SK-N-SH (cell line): ENCODE results near the gene VWA5B1. TPM values are rescaled to one million over a fixed set of nuclear protein-coding genes. Genes with fewer than 3 reads are reported as not detected.

Experiments used
- CTCF ChIA-PET: fragments of 300-600, 350-600 bp; formaldehyde crosslinking; extraction: SDS; loops from one replicate; lab custom pipeline; 2021; lab: Yijun Ruan, JAX
- POLR2A ChIA-PET: fragments of 350-600 bp; sonication (Branson Sonifier 250); formaldehyde crosslinking; extraction: SDS; loops from one replicate; lab custom pipeline; 2020; ENCODE audit warnings: antibody characterized with exemption, inconsistent platforms; lab: Yijun Ruan, JAX
- DNase-seq: peaks from one replicate; pipeline ENCODE4 v3.0.0; 2012
- H2AFZ ChIP-seq: fragments of 200-600 bp; sonication (generic); 2 replicates; pipeline ENCODE4 v1.8.1; 2016; ENCODE audit warnings: antibody characterized with exemption, mild to moderate bottlenecking, low read depth
- H3F3A ChIP-seq: fragments of 200-600 bp; sonication (generic); replicated peaks from 2 replicates; pipeline ENCODE3; 2016; ENCODE audit warnings: antibody characterized with exemption, mild to moderate bottlenecking; ENCODE audit not compliant: insufficient read depth
- H3K27ac ChIP-seq, 2 experiments: fragments of 200-500 bp in 1 of 2; fragments of 200-600 bp in 1 of 2; sonication (Bioruptor generic) in 1 of 2; sonication (generic), shearing (Covaris generic) in 1 of 2; 2 replicates each; pipeline versions ENCODE4 v1.5.1 to v1.6.1; 2014 to 2016; ENCODE audit warnings: low read depth in 2 of 2, inconsistent platforms in 1 of 2, low read length in 1 of 2, mild to moderate bottlenecking in 1 of 2, mixed read lengths in 1 of 2
- H3K27me3 ChIP-seq: fragments of 200-600 bp; sonication (generic), shearing (Covaris generic); 2 replicates; pipeline ENCODE4 v1.6.1; 2016; ENCODE audit warnings: mixed run types; ENCODE audit not compliant: insufficient read depth
- H3K36me3 ChIP-seq, 2 experiments: fragments of 200-500 bp in 1 of 2; fragments of 200-600 bp in 1 of 2; sonication (Bioruptor generic) in 1 of 2; sonication (generic) in 1 of 2; replicated peaks in 1 of 2; 2 replicates each; pipeline versions ENCODE3 to v1.5.1; 2014 to 2016; ENCODE audit warnings: low read length in 1 of 2, mild to moderate bottlenecking in 1 of 2; ENCODE audit not compliant: insufficient read depth in 2 of 2, control insufficient read depth in 1 of 2
- H3K4me1 ChIP-seq, 2 experiments: fragments of 200-500 bp in 1 of 2; fragments of 200-600 bp in 1 of 2; sonication (Bioruptor generic) in 1 of 2; sonication (generic), shearing (Covaris generic) in 1 of 2; 2 replicates each; pipeline versions ENCODE4 v1.5.1 to v1.6.1; 2014 to 2016; ENCODE audit warnings: low read depth in 1 of 2, low read length in 1 of 2, mixed run types in 1 of 2; ENCODE audit not compliant: insufficient read depth in 2 of 2, control insufficient read depth in 1 of 2
- H3K4me2 ChIP-seq: fragments of 200-600 bp; sonication (generic), shearing (Covaris generic); 2 replicates; pipeline ENCODE4 v1.6.1; 2017; ENCODE audit warnings: mixed run types
- H3K4me3 ChIP-seq, 2 experiments: fragments of 200-500 bp in 1 of 2; fragments of 200-600 bp in 1 of 2; sonication (Bioruptor generic) in 1 of 2; sonication (generic), shearing (Covaris generic) in 1 of 2; 2 replicates each; pipeline versions ENCODE4 v1.5.1 to v1.8.1; 2014 to 2016; ENCODE audit warnings: low read depth in 2 of 2, inconsistent platforms in 1 of 2, low read length in 1 of 2, mild to moderate bottlenecking in 1 of 2, mixed read lengths in 1 of 2, moderate library complexity in 1 of 2
- H3K79me2 ChIP-seq: fragments of 200-600 bp; sonication (generic); 2 replicates; pipeline ENCODE4 v1.8.1; 2017; ENCODE audit warnings: mild to moderate bottlenecking; ENCODE audit not compliant: insufficient read depth
- H3K9ac ChIP-seq: fragments of 200-600 bp; sonication (generic); 2 replicates; pipeline ENCODE4 v1.6.1; 2017; ENCODE audit warnings: mixed run types
- H3K9me2 ChIP-seq: fragments of 200-600 bp; sonication (generic); 2 replicates; pipeline ENCODE4 v1.6.1; 2017; ENCODE audit warnings: mixed run types
- H3K9me3 ChIP-seq: fragments of 200-600 bp; sonication (generic); 2 replicates; pipeline ENCODE4 v1.6.1; 2017; ENCODE audit warnings: mixed run types, mild to moderate bottlenecking, moderate library complexity
- H4K20me1 ChIP-seq: fragments of 200-600 bp; sonication (generic); 2 replicates; pipeline ENCODE4 v1.6.1; 2017; ENCODE audit warnings: mild to moderate bottlenecking, mixed run types; ENCODE audit not compliant: insufficient read depth
- CHD2 ChIP-seq: fragments of 150-350 bp; IDR thresholded peaks from 2 replicates; pipeline ENCODE4 v1.6.1; 2018; ENCODE audit warnings: low read length; ENCODE audit not compliant: partially characterized antibody
- ELF1 ChIP-seq: IDR thresholded peaks from 2 replicates; pipeline ENCODE4 v1.4.0; 2012
- EP300 ChIP-seq, 2 experiments: IDR thresholded peaks; 2 replicates each; pipeline versions ENCODE4 v1.4.0 to v1.6.1; 2012; ENCODE audit warnings: borderline replicate concordance in 1 of 2, low read depth in 1 of 2, low read length in 1 of 2
- EZH2phosphoT487 ChIP-seq: fragments of 200-600 bp; sonication (generic); IDR thresholded peaks from 2 replicates; pipeline ENCODE4 v1.6.1; 2017; ENCODE audit warnings: low read depth, mixed run types, mild to moderate bottlenecking, antibody characterized with exemption, moderate library complexity, borderline replicate concordance
- FOSL2 ChIP-seq: IDR thresholded peaks from 2 replicates; pipeline ENCODE4 v1.4.0; 2012; ENCODE audit warnings: low read depth, mild to moderate bottlenecking, moderate library complexity, borderline replicate concordance
- FOXM1 ChIP-seq: IDR thresholded peaks from 2 replicates; pipeline ENCODE4 v1.4.0; 2012; ENCODE audit warnings: low read depth, mild to moderate bottlenecking
- GABPA ChIP-seq: IDR thresholded peaks from 2 replicates; pipeline ENCODE4 v1.4.0; 2012; ENCODE audit warnings: low read depth, mild to moderate bottlenecking
- GATA2 ChIP-seq: sonication (generic); formaldehyde crosslinking; IDR thresholded peaks from 2 replicates; pipeline ENCODE4 v1.5.0; 2020; ENCODE audit warnings: mild to moderate bottlenecking, missing genetic modification reagents
- IRF3 ChIP-seq: fragments of 150-350 bp; IDR thresholded peaks from 2 replicates; pipeline ENCODE4 v1.6.1; 2016; ENCODE audit warnings: mild to moderate bottlenecking, low read depth, low read length
- JUND ChIP-seq: IDR thresholded peaks from 2 replicates; pipeline ENCODE4 v1.4.0; 2012
- MXI1 ChIP-seq: IDR thresholded peaks from 2 replicates; pipeline ENCODE4 v1.6.1; 2012; ENCODE audit warnings: mild to moderate bottlenecking, low read depth, low read length, improper control_type of control experiment
- RFX5 ChIP-seq: IDR thresholded peaks from 2 replicates; pipeline ENCODE4 v1.6.1; 2012; ENCODE audit warnings: mild to moderate bottlenecking, improper control_type of control experiment, low read length
- RXRA ChIP-seq: IDR thresholded peaks from 2 replicates; pipeline ENCODE4 v1.4.0; 2012; ENCODE audit warnings: low read depth, mild to moderate bottlenecking, borderline replicate concordance
- SMC3 ChIP-seq: IDR thresholded peaks from 2 replicates; pipeline ENCODE4 v1.6.1; 2012; ENCODE audit warnings: low read depth, low read length, improper control_type of control experiment
- USF2 ChIP-seq: fragments of 150-350 bp; IDR thresholded peaks from 2 replicates; pipeline ENCODE4 v1.6.1; 2017; ENCODE audit warnings: antibody characterized with exemption, low read length, low read depth, borderline replicate concordance
- WGBS: methylation state at CpG from one replicate; pipeline ENCODE4 v1.1.6; 2017; ENCODE audit warnings: low lambda C conversion rate; 5-methylcytosine and 5-hydroxymethylcytosine counted together
- polyA plus RNA-seq, 3 experiments: library from polyadenylated mRNA; depleted of rRNA; stranded (reverse); fragments of >200 nt; gene quantifications; 2 replicates each; pipeline ENCODE4 v1.2.3, GENCODE V29; 2012
- TF ChIP-seq, protein P1 (sequence below): IDR thresholded peaks from 2 replicates; pipeline ENCODE4 v1.6.1; 2012; ENCODE audit warnings: mild to moderate bottlenecking, low read depth, low read length, moderate library complexity
- TF ChIP-seq, protein P2 (sequence below): fragments of 200-600 bp; sonication (generic); IDR thresholded peaks from 2 replicates; pipeline ENCODE4 v1.6.1; 2017; ENCODE audit warnings: antibody characterized with exemption, mild to moderate bottlenecking, moderate library complexity
- TF ChIP-seq, protein P3 (sequence below): IDR thresholded peaks from 2 replicates; pipeline ENCODE4; 2012
- TF ChIP-seq, protein P4 (sequence below): IDR thresholded peaks from 2 replicates; pipeline ENCODE4 v1.4.0; 2012; ENCODE audit warnings: low read depth

The VWA5B1 gene
- polyA plus RNA-seq, 1 of the 3 experiments (the other 2 are of a cell fraction) = not detected

GRCh38 chr1:20252587-20252986 lies 38.1 kb upstream of the VWA5B1 start:
- Histone ChIP-seq H3K27ac (no peak overlapping the region), H4K20me1 (no peaks in the 10 kb centered on the region), H3K79me2 (no peaks in the 10 kb centered on the region), H3K9me3 (no peaks in the 10 kb centered on the region), H3K4me1 (peaks cover 0 to 3% of the 10 kb centered on the region in 2 experiments; a peak in 1 of 4 replicates), H3K27me3 (no peaks in the 10 kb centered on the region), H2AFZ (no peak overlapping the region), H3K9ac (no peak overlapping the region), H3K4me2 (no peak overlapping the region), H3K36me3 (no peaks in the 10 kb centered on the region), H3K4me3 (no peak overlapping the region), H3K9me2 (no peaks in the 10 kb centered on the region), H3F3A (no peaks in the 10 kb centered on the region)
- POLR2A ChIA-PET = no interaction called here
- CTCF ChIA-PET = interaction anchor here (0.8 to 2.3 kb wide), 4 partner anchors 10 to 178 kb away, joined by 3 to 8 read pairs (median 4); no protein-coding TSS in a partner anchor
- WGBS = 36% methylated on average over 1 of the region's 1 CpG
- TF ChIP-seq FOSL2 (no peak), ELF1 (no peak), EP300 (IDR thresholded peaks at IDR 0.05; ENCODE audit: borderline replicate concordance in 1 of 2, low read depth in 1 of 2, low read length in 1 of 2) (no peak), SMC3 (no peak), FOXM1 (no peak), GABPA (no peak), RXRA (no peak), EZH2phosphoT487 (no peak), USF2 (no peak), GATA2 (no peak), RFX5 (no peak), JUND (no peak), MXI1 (no peak), IRF3 (no peak), CHD2 (no peak)
- TF ChIP-seq, protein P1, sequence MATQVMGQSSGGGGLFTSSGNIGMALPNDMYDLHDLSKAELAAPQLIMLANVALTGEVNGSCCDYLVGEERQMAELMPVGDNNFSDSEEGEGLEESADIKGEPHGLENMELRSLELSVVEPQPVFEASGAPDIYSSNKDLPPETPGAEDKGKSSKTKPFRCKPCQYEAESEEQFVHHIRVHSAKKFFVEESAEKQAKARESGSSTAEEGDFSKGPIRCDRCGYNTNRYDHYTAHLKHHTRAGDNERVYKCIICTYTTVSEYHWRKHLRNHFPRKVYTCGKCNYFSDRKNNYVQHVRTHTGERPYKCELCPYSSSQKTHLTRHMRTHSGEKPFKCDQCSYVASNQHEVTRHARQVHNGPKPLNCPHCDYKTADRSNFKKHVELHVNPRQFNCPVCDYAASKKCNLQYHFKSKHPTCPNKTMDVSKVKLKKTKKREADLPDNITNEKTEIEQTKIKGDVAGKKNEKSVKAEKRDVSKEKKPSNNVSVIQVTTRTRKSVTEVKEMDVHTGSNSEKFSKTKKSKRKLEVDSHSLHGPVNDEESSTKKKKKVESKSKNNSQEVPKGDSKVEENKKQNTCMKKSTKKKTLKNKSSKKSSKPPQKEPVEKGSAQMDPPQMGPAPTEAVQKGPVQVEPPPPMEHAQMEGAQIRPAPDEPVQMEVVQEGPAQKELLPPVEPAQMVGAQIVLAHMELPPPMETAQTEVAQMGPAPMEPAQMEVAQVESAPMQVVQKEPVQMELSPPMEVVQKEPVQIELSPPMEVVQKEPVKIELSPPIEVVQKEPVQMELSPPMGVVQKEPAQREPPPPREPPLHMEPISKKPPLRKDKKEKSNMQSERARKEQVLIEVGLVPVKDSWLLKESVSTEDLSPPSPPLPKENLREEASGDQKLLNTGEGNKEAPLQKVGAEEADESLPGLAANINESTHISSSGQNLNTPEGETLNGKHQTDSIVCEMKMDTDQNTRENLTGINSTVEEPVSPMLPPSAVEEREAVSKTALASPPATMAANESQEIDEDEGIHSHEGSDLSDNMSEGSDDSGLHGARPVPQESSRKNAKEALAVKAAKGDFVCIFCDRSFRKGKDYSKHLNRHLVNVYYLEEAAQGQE = no peak
- TF ChIP-seq, protein P2, sequence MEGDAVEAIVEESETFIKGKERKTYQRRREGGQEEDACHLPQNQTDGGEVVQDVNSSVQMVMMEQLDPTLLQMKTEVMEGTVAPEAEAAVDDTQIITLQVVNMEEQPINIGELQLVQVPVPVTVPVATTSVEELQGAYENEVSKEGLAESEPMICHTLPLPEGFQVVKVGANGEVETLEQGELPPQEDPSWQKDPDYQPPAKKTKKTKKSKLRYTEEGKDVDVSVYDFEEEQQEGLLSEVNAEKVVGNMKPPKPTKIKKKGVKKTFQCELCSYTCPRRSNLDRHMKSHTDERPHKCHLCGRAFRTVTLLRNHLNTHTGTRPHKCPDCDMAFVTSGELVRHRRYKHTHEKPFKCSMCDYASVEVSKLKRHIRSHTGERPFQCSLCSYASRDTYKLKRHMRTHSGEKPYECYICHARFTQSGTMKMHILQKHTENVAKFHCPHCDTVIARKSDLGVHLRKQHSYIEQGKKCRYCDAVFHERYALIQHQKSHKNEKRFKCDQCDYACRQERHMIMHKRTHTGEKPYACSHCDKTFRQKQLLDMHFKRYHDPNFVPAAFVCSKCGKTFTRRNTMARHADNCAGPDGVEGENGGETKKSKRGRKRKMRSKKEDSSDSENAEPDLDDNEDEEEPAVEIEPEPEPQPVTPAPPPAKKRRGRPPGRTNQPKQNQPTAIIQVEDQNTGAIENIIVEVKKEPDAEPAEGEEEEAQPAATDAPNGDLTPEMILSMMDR = no peak
- TF ChIP-seq, protein P3, sequence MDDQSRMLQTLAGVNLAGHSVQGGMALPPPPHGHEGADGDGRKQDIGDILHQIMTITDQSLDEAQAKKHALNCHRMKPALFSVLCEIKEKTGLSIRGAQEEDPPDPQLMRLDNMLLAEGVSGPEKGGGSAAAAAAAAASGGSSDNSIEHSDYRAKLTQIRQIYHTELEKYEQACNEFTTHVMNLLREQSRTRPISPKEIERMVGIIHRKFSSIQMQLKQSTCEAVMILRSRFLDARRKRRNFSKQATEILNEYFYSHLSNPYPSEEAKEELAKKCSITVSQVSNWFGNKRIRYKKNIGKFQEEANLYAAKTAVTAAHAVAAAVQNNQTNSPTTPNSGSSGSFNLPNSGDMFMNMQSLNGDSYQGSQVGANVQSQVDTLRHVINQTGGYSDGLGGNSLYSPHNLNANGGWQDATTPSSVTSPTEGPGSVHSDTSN = no peak
- TF ChIP-seq, protein P4, sequence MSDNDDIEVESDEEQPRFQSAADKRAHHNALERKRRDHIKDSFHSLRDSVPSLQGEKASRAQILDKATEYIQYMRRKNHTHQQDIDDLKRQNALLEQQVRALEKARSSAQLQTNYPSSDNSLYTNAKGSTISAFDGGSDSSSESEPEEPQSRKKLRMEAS = no peak
- DNase-seq = no peak
